Measurements from ENCODE around the gene RPS6KA4. TPM values are rescaled to one million over a fixed set of nuclear protein-coding genes. Genes with fewer than 3 reads are reported as not detected.

Gene RPS6KA4
- total RNA-seq, 1 experiment from 2014 or later: 67.3 TPM

DNA sequence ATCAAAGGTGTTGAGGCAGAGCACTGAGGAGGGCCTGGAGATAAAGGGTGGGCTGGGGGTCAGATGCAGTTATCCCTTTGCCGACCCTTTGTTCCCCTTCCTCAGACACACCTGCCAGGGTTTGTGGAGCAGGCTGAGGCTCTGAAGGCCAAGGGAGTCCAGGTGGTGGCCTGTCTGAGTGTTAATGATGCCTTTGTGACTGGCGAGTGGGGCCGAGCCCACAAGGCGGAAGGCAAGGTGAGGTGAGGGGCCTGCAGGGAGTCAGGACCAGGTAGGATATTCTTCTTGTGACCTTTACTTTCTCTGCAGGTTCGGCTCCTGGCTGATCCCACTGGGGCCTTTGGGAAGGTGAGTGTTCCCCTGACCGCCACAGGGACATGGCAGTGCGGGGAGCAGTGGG is 38.4 kb upstream of the RPS6KA4 start:
- H3K9ac ChIP-seq (ENCODE audit: low read length): peak overlapping the region; percentile 26; the same call in 1 of the 2 replicates
- no peak for TF ChIP-seq EZH2phosphoT487 (IDR thresholded peaks at IDR 0.05; ENCODE audit: borderline replicate concordance)
- no peak for TF ChIP-seq YY1 (IDR thresholded peaks at IDR 0.05; ENCODE audit: extremely low read depth, insufficient replicate concordance, low read depth, low read length)
- TF ChIP-seq, protein P1, sequence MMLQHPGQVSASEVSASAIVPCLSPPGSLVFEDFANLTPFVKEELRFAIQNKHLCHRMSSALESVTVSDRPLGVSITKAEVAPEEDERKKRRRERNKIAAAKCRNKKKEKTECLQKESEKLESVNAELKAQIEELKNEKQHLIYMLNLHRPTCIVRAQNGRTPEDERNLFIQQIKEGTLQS (IDR thresholded peaks at IDR 0.05): no peak
- no peak for TF ChIP-seq SP1 (IDR thresholded peaks at IDR 0.05; ENCODE audit: low read depth)
- TF ChIP-seq POLR2AphosphoS5 (IDR thresholded peaks at IDR 0.05; ENCODE audit: low read depth, low read length): no peak
- no peak for TF ChIP-seq EZH2 (IDR thresholded peaks at IDR 0.05)
- no peak for TF ChIP-seq ELF1 (IDR thresholded peaks at IDR 0.05; ENCODE audit: borderline replicate concordance, low read depth)
- TF ChIP-seq ZFX (IDR thresholded peaks at IDR 0.05): no peak
- TF ChIP-seq POLR2A (IDR thresholded peaks at IDR 0.05; ENCODE audit: borderline replicate concordance, extremely low read depth, insufficient read depth, insufficient read length): no peak
- TF ChIP-seq, protein P2, sequence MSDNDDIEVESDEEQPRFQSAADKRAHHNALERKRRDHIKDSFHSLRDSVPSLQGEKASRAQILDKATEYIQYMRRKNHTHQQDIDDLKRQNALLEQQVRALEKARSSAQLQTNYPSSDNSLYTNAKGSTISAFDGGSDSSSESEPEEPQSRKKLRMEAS (IDR thresholded peaks at IDR 0.05): no peak
- no peak for TF ChIP-seq CEBPB (IDR thresholded peaks at IDR 0.05; ENCODE audit: low read depth)
- intact Hi-C loops (cut with micrococcal nuclease): no loop called here
- peaks cover 7% of the 10 kb centered on the region in 2 experiments; a peak in 2 of 4 replicates for H3K36me3 ChIP-seq (ENCODE audit: control insufficient read depth in 1 of 2, insufficient read depth in 2 of 2, low read length in 2 of 2)
- H3K27ac ChIP-seq (ENCODE audit: low read depth, low read length): no peak overlapping the region
- no peaks in the 10 kb centered on the region for H3K9me2 ChIP-seq (ENCODE audit: insufficient read depth)
- no peaks in the 10 kb centered on the region for H3K9me3 ChIP-seq (ENCODE audit: control insufficient read depth in 1 of 2, insufficient read depth in 1 of 2, low read depth in 1 of 2, low read length in 2 of 2)
- peaks cover 29% of the 10 kb centered on the region for H3K79me2 ChIP-seq (ENCODE audit: insufficient read depth, low read length)
- no peaks in the 10 kb centered on the region for H4K20me1 ChIP-seq (ENCODE audit: insufficient read depth)
- ChIA-PET CTCF (no interaction called here), POLR2A (interaction anchor here (1.1 kb wide), 1 partner anchor 36 kb away, joined by 3 read pairs; no protein-coding TSS in a partner anchor), RAD21 (ENCODE audit: low non-redundant PET in 1 of 2, low total read pairs in 2 of 2, uncharacterized antibody in 2 of 2, unreplicated experiment in 2 of 2) (no interaction called here)
- DNase-seq (ENCODE audit: low read depth, low spot score) (no peak), ATAC-seq (no peak)
- H3K27me3 ChIP-seq (ENCODE audit: insufficient read depth, low read length): no peaks in the 10 kb centered on the region
- H3K4me3 ChIP-seq (replicated peaks in 1 of 2; ENCODE audit: low read depth in 1 of 2, low read length in 2 of 2): no peak overlapping the region
- no TSS peak for BruUV-seq (replicated peaks)
- no peak overlapping the region for H2AFZ ChIP-seq (ENCODE audit: low read depth, low read length, poor library complexity, severe bottlenecking)
- H3K4me2 ChIP-seq (ENCODE audit: low read length): peak overlapping the region; percentile 22; the same call in 1 of the 2 replicates
- peaks cover 22 to 56% of the 10 kb centered on the region in 2 experiments for H3K4me1 ChIP-seq (ENCODE audit: control insufficient read depth in 1 of 2, insufficient read depth in 2 of 2, low read length in 2 of 2)

DNA sequence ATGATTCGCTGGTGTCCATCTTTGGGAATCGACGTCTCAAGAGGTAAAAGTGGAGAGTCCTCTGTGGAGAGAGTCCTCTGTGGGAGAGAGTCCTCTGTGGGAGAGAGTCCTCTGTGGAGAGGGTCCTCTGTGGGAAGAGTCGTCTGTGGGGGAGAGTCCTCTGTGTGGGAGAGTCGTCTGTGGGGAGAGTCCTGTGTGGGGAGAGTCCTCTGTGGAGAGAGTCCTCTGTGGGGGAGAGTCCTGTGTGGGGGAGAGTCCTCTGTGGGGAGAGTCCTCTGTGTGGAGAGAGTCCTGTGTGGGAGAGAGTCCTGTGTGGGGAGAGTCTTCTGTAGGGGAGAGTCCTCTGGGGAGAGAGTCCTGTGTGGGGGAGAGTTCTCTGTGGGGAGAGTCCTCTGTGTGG is 37.9 kb upstream of the RPS6KA4 start:
- no TSS peak for BruUV-seq (replicated peaks)
- H4K20me1 ChIP-seq (ENCODE audit: insufficient read depth): no peaks in the 10 kb centered on the region
- ATAC-seq: no peak
- intact Hi-C loops (cut with micrococcal nuclease): no loop called here
- H3K9me3 ChIP-seq (ENCODE audit: control insufficient read depth in 1 of 2, insufficient read depth in 1 of 2, low read depth in 1 of 2, low read length in 2 of 2): no peaks in the 10 kb centered on the region
- ChIA-PET CTCF (no interaction called here), POLR2A (no interaction called here), RAD21 (ENCODE audit: low non-redundant PET in 1 of 2, low total read pairs in 2 of 2, uncharacterized antibody in 2 of 2, unreplicated experiment in 2 of 2) (no interaction called here)
- peaks cover 21 to 53% of the 10 kb centered on the region in 2 experiments for H3K4me1 ChIP-seq (ENCODE audit: control insufficient read depth in 1 of 2, insufficient read depth in 2 of 2, low read length in 2 of 2)
- H3K27me3 ChIP-seq (ENCODE audit: insufficient read depth, low read length): no peaks in the 10 kb centered on the region
- no peak for DNase-seq (ENCODE audit: low read depth, low spot score)
- H3K79me2 ChIP-seq (ENCODE audit: insufficient read depth, low read length): peaks cover 28% of the 10 kb centered on the region
- H2AFZ ChIP-seq (ENCODE audit: low read depth, low read length, poor library complexity, severe bottlenecking): no peak overlapping the region
- no peaks in the 10 kb centered on the region for H3K9me2 ChIP-seq (ENCODE audit: insufficient read depth)
- H3K36me3 ChIP-seq (ENCODE audit: control insufficient read depth in 1 of 2, insufficient read depth in 2 of 2, low read length in 2 of 2): peaks cover 4 to 7% of the 10 kb centered on the region in 2 experiments; a peak in 2 of 4 replicates
- TF ChIP-seq SIN3A (IDR thresholded peaks at IDR 0.05; ENCODE audit: low read depth): no peak
- no peak for TF ChIP-seq EZH2phosphoT487 (IDR thresholded peaks at IDR 0.05; ENCODE audit: borderline replicate concordance)
- no peak for TF ChIP-seq POLR2AphosphoS5 (IDR thresholded peaks at IDR 0.05; ENCODE audit: low read depth, low read length)
- no peak for TF ChIP-seq ELF1 (IDR thresholded peaks at IDR 0.05; ENCODE audit: borderline replicate concordance, low read depth)
- TF ChIP-seq CBX3 (IDR thresholded peaks at IDR 0.05; ENCODE audit: low read depth): no peak
- TF ChIP-seq CEBPB (IDR thresholded peaks at IDR 0.05; ENCODE audit: low read depth): no peak
- TF ChIP-seq JUND (IDR thresholded peaks at IDR 0.05): no peak
- no peak for TF ChIP-seq POLR2A (IDR thresholded peaks at IDR 0.05; ENCODE audit: borderline replicate concordance, extremely low read depth, insufficient read depth, insufficient read length)
- TF ChIP-seq, protein P3, sequence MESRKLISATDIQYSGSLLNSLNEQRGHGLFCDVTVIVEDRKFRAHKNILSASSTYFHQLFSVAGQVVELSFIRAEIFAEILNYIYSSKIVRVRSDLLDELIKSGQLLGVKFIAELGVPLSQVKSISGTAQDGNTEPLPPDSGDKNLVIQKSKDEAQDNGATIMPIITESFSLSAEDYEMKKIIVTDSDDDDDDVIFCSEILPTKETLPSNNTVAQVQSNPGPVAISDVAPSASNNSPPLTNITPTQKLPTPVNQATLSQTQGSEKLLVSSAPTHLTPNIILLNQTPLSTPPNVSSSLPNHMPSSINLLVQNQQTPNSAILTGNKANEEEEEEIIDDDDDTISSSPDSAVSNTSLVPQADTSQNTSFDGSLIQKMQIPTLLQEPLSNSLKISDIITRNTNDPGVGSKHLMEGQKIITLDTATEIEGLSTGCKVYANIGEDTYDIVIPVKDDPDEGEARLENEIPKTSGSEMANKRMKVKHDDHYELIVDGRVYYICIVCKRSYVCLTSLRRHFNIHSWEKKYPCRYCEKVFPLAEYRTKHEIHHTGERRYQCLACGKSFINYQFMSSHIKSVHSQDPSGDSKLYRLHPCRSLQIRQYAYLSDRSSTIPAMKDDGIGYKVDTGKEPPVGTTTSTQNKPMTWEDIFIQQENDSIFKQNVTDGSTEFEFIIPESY (IDR thresholded peaks at IDR 0.05; ENCODE audit: extremely low read depth, insufficient replicate concordance, low read length): no peak
- no peak for TF ChIP-seq ZNF274 (IDR thresholded peaks at IDR 0.05; ENCODE audit: low read depth, low read length)
- H3K4me2 ChIP-seq (ENCODE audit: low read length): peak overlapping the region; percentile 22; the same call in 1 of the 2 replicates
- peak overlapping the region; percentile 26; the same call in 1 of the 2 replicates for H3K9ac ChIP-seq (ENCODE audit: low read length)
- peak overlapping the region; percentile 46 for H3K27ac ChIP-seq (ENCODE audit: low read depth, low read length)
- H3K4me3 ChIP-seq (replicated peaks in 1 of 2; ENCODE audit: low read depth in 1 of 2, low read length in 2 of 2): no peak overlapping the region

All from HCT116 (cell line).